ENCODE results near the gene C5.

- TF ChIP-seq E2F4 (CRISPR knock-in tag; IDR thresholded peaks at IDR 0.05; ENCODE audit: borderline replicate concordance, low read depth), result no peak
- TF ChIP-seq CTCF (IDR thresholded peaks at IDR 0.05), result no peak
- no peak for TF ChIP-seq MYBL2 (CRISPR knock-in tag; IDR thresholded peaks at IDR 0.05)
- no peak for TF ChIP-seq TEAD4 (CRISPR knock-in tag; IDR thresholded peaks at IDR 0.05)
These were observed 23.0 kb upstream of the C5 start for GRCh38 chr9:121073038-121073437.

All from WTC11 (cell line).